Keratinocyte (primary cell): ENCODE data around the gene ZC3HAV1L. TPM values are rescaled to one million over a fixed set of nuclear protein-coding genes. Genes with fewer than 3 reads are reported as not detected.

Experiments used
- DNase-seq: peaks from one replicate; pipeline ENCODE4 v3.0.0-alpha.2; 2011; ENCODE audit warnings: low read depth, missing footprints, low spot score
- FAIRE-seq: peaks from 2 replicates; lab custom pipeline; 2011; peaks lifted over from hg19 to GRCh38; lab: Jason Lieb, UNC
- H2AFZ ChIP-seq: 2 replicates; pipeline ENCODE4 v1.6.0; 2012; ENCODE audit warnings: low read length, control low read depth, inconsistent platforms; ENCODE audit not compliant: control insufficient read depth
- H3K27ac ChIP-seq: 2 replicates; pipeline ENCODE4 v1.5.1; 2011; ENCODE audit warnings: low read length; ENCODE audit not compliant: control insufficient read depth, insufficient read depth
- H3K27me3 ChIP-seq: 3 replicates; pipeline ENCODE4 v1.6.0; 2011; ENCODE audit warnings: low read length; ENCODE audit not compliant: control insufficient read depth, insufficient read depth; ENCODE audit errors: extremely low read depth
- H3K36me3 ChIP-seq, 2 experiments: 2 replicates in 1 of 2; 3 replicates in 1 of 2; pipeline ENCODE4 v1.5.1; 2011; ENCODE audit warnings: low read length in 2 of 2, mild to moderate bottlenecking in 1 of 2; ENCODE audit not compliant: control insufficient read depth in 2 of 2, insufficient read depth in 2 of 2; ENCODE audit errors: extremely low read depth in 1 of 2
- H3K4me1 ChIP-seq: 3 replicates; pipeline ENCODE4 v1.5.1; 2011; ENCODE audit warnings: low read length; ENCODE audit not compliant: control insufficient read depth, insufficient read depth; ENCODE audit errors: extremely low read depth
- H3K4me2 ChIP-seq: 3 replicates; pipeline ENCODE4 v1.6.0; 2011; ENCODE audit warnings: low read depth, low read length; ENCODE audit not compliant: control insufficient read depth, insufficient read depth; ENCODE audit errors: extremely low read depth
- H3K4me3 ChIP-seq, 3 experiments: fragments of 200-600 bp in 1 of 3; sonication (generic) in 1 of 3; 2 replicates in 2 of 3; 3 replicates in 1 of 3; pipeline ENCODE4 v1.5.1; 2011 to 2016; ENCODE audit warnings: low read length in 3 of 3, mild to moderate bottlenecking in 3 of 3, control low read depth in 2 of 3, inconsistent platforms in 1 of 3, low read depth in 1 of 3, mixed read lengths in 1 of 3, mixed run types in 1 of 3, moderate library complexity in 1 of 3; ENCODE audit not compliant: control insufficient read depth in 2 of 3, insufficient read depth in 2 of 3; ENCODE audit errors: extremely low read depth in 1 of 3
- H3K79me2 ChIP-seq: 2 replicates; pipeline ENCODE4 v1.6.0; 2012; ENCODE audit warnings: low read length; ENCODE audit not compliant: control insufficient read depth, insufficient read depth
- H3K9ac ChIP-seq: 3 replicates; pipeline ENCODE4 v1.6.0; 2011; ENCODE audit warnings: low read length; ENCODE audit not compliant: control insufficient read depth, insufficient read depth; ENCODE audit errors: extremely low read depth
- H3K9me1 ChIP-seq: 3 replicates; pipeline ENCODE4 v1.6.0; 2011; ENCODE audit warnings: low read length; ENCODE audit not compliant: control insufficient read depth, insufficient read depth; ENCODE audit errors: extremely low read depth
- H3K9me3 ChIP-seq: 2 replicates; pipeline ENCODE4 v1.5.1; 2012; ENCODE audit warnings: low read depth, low read length; ENCODE audit not compliant: control insufficient read depth
- H4K20me1 ChIP-seq: 3 replicates; pipeline ENCODE4 v1.6.0; 2011; ENCODE audit warnings: low read length; ENCODE audit not compliant: control insufficient read depth, insufficient read depth; ENCODE audit errors: extremely low read depth
- CTCF ChIP-seq, 3 experiments: IDR thresholded peaks in 1 of 3; conservative IDR thresholded peaks in 1 of 3; optimal IDR thresholded peaks in 1 of 3; 2 replicates in 2 of 3; 3 replicates in 1 of 3; pipeline versions ENCODE3 to v1.5.1; 2011; ENCODE audit warnings: low read length in 3 of 3, mild to moderate bottlenecking in 3 of 3, moderate library complexity in 2 of 3, control low read depth in 1 of 3, inconsistent platforms in 1 of 3; ENCODE audit not compliant: insufficient read depth in 2 of 3; ENCODE audit errors: extremely low read depth in 1 of 3
- EZH2 ChIP-seq: IDR thresholded peaks from one replicate; pipeline ENCODE4 v1.6.1; 2012; ENCODE audit warnings: inconsistent platforms, mild to moderate bottlenecking, low read length, moderate library complexity
- dilution Hi-C: fragments of 300-500 bp; cut with MboI; formaldehyde crosslinking; loops from one replicate; pipeline ENCODE4 v1.7.0; 2020; ENCODE audit warnings: low sequenced_read_pairs; ENCODE audit not compliant: extremely low pct_ligation_motif_present
- polyA plus RNA-seq, 5 experiments: library from polyadenylated mRNA; depleted of rRNA in 3 of 5; stranded (reverse) in 3 of 5; stranded (forward) in 1 of 5; unstranded in 1 of 5; fragments of >200 nt; gene quantifications; 1 replicate in 1 of 5; 2 replicates in 3 of 5; 3 replicates in 1 of 5; pipeline versions ENCODE4 v1.2.1 to v1.2.3, GENCODE V29; 2011 to 2012; ENCODE audit warnings: missing spikeins in 2 of 5, low read depth in 1 of 5, low replicate concordance in 1 of 5

The ZC3HAV1L gene
- polyA plus RNA-seq, 1 donor (not counting 4 experiments of a cell fraction or from before 2014, with no cell fraction given): 7.9 TPM

DNA sequence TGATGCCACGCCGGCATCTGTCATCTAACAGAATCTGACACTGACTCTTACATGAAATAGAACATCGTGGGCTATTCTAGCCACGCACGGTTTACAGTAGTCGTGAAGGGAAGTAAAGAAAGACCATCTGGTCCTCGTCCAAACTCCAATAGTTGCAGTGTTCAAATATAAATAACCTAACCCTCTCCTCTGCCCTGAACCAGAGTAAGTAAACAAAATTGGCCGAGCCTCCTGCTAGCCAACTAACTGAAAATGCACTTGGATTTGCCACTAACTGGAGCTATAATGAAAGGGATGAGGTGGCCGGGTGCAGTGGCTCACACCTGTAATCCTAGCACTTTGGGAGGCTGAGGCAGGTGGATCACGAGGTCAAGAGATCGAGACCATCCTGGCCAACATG is 29.5 kb upstream of the ZC3HAV1L start:
- Histone ChIP-seq H3K4me2 (no peak overlapping the region), H3K36me3 (peaks cover 38 to 48% of the 10 kb centered on the region in 2 experiments), H2AFZ (no peak overlapping the region), H3K27ac (no peak overlapping the region), H3K4me3 (no peak overlapping the region), H4K20me1 (no peaks in the 10 kb centered on the region), H3K79me2 (peaks cover 2% of the 10 kb centered on the region), H3K27me3 (no peaks in the 10 kb centered on the region), H3K4me1 (no peaks in the 10 kb centered on the region), H3K9ac (no peak overlapping the region), H3K9me3 (no peaks in the 10 kb centered on the region), H3K9me1 (no peaks in the 10 kb centered on the region)
- dilution Hi-C loops: no loop called here
- DNase-seq: no peak
- no peak for FAIRE-seq
- TF ChIP-seq EZH2 (no peak), CTCF (optimal IDR thresholded peaks at IDR 0.05 in 1 of 3, IDR thresholded peaks at IDR 0.05 in 1 of 3, conservative IDR thresholded peaks at IDR 0.05 in 1 of 3; ENCODE audit: extremely low read depth in 1 of 3, insufficient read depth in 2 of 3, low read length in 3 of 3) (no peak)

GRCh38 chr7:139061416-139061815 is 25.6 kb upstream of the ZC3HAV1L start:
- FAIRE-seq: no peak

More at GRCh38 chr7:139061416-139061815, 25.6 kb upstream of the ZC3HAV1L start:
- Histone ChIP-seq H4K20me1 (no peaks in the 10 kb centered on the region), H3K36me3 (peaks cover 26 to 45% of the 10 kb centered on the region in 2 experiments), H3K4me3 (no peak overlapping the region), H3K9me3 (no peaks in the 10 kb centered on the region), H2AFZ (no peak overlapping the region), H3K9ac (no peak overlapping the region), H3K4me2 (no peak overlapping the region), H3K79me2 (no peaks in the 10 kb centered on the region), H3K9me1 (no peaks in the 10 kb centered on the region), H3K27me3 (no peaks in the 10 kb centered on the region), H3K27ac (no peak overlapping the region), H3K4me1 (no peaks in the 10 kb centered on the region)
- no peak for DNase-seq
- dilution Hi-C loops: no loop called here
- TF ChIP-seq EZH2 (no peak), CTCF (optimal IDR thresholded peaks at IDR 0.05 in 1 of 3, IDR thresholded peaks at IDR 0.05 in 1 of 3, conservative IDR thresholded peaks at IDR 0.05 in 1 of 3; ENCODE audit: extremely low read depth in 1 of 3, insufficient read depth in 2 of 3, low read length in 3 of 3) (no peak)
